Neural crest cell (in vitro differentiated cells): ENCODE data around the gene GGNBP2. TPM values are rescaled to one million over a fixed set of nuclear protein-coding genes. Genes with fewer than 3 reads are reported as not detected.
A peak's percentile ranks its signal among the peaks of the same experiment; 100 is the strongest.

Experiments used
- DNase-seq: peaks from one replicate; pipeline ENCODE4 v3.0.0; 2021; ENCODE audit warnings: low read depth, mixed read lengths, low spot score
- H3K27ac Mint-ChIP-seq: one replicate; pipeline ENCODE4 v1.8.0; 2021; ENCODE audit warnings: mild to moderate bottlenecking, mixed read lengths; ENCODE audit not compliant: unreplicated experiment
- H3K27me3 Mint-ChIP-seq: 2 replicates; pipeline ENCODE4 v1.8.0; 2021; ENCODE audit warnings: low read depth, mild to moderate bottlenecking, mixed read lengths
- H3K36me3 Mint-ChIP-seq: 2 replicates; pipeline ENCODE4 v1.8.0; 2021; ENCODE audit warnings: low read depth, mild to moderate bottlenecking, mixed read lengths
- H3K4me1 Mint-ChIP-seq: 2 replicates; pipeline ENCODE4 v1.8.0; 2021; ENCODE audit warnings: mixed read lengths
- H3K4me3 Mint-ChIP-seq: one replicate; pipeline ENCODE4 v1.8.0; 2021; ENCODE audit warnings: mild to moderate bottlenecking, mixed read lengths
- H3K9me3 Mint-ChIP-seq: 2 replicates; pipeline ENCODE4 v1.8.0; 2021; ENCODE audit warnings: mixed read lengths
- CTCF ChIP-seq: fragments of 200-600 bp; sonication (generic); conservative IDR thresholded peaks from 2 replicates; pipeline ENCODE4 v1.5.0; 2021; ENCODE audit warnings: antibody characterized with exemption, mild to moderate bottlenecking
- total RNA-seq: library from RNA; stranded (reverse); gene quantifications from 2 replicates; pipeline ENCODE4 v1.2.1, GENCODE V29; 2021

Gene GGNBP2
- total RNA-seq, 1 donor from 2014 or later: 71.8 TPM

GRCh38 chr17:36608794-36609497 is 64.2 kb downstream of the GGNBP2 start:
- no peaks in the 10 kb centered on the region for H3K36me3 Mint-ChIP-seq
- peaks cover 15% of the 10 kb centered on the region for H3K4me1 Mint-ChIP-seq
- H3K9me3 Mint-ChIP-seq: no peaks in the 10 kb centered on the region
- no peak overlapping the region for H3K27ac Mint-ChIP-seq
- DNase-seq: peak; percentile 22
- H3K4me3 Mint-ChIP-seq: no peak overlapping the region
- peak; percentile 55 for TF ChIP-seq CTCF
- no peaks in the 10 kb centered on the region for H3K27me3 Mint-ChIP-seq

- DNase-seq: no peak
- no peaks in the 10 kb centered on the region for H3K27me3 Mint-ChIP-seq
Observed at GRCh38 chr17:36609498-36609862, 64.8 kb downstream of the GGNBP2 start.

GRCh38 chr17:36610474-36610873 is 65.8 kb downstream of the GGNBP2 start:
- Mint-ChIP-seq H3K9me3 (no peaks in the 10 kb centered on the region), H3K4me3 (no peak overlapping the region), H3K27ac (no peak overlapping the region), H3K4me1 (peaks cover 6% of the 10 kb centered on the region), H3K36me3 (no peaks in the 10 kb centered on the region), H3K27me3 (no peaks in the 10 kb centered on the region)
- DNase-seq: no peak
- TF ChIP-seq CTCF: no peak

More at GRCh38 chr17:36609498-36609862, 64.8 kb downstream of the GGNBP2 start:
- TF ChIP-seq CTCF: no peak
- H3K27ac Mint-ChIP-seq: no peak overlapping the region
- H3K4me1 Mint-ChIP-seq: peaks cover 10% of the 10 kb centered on the region
- H3K4me3 Mint-ChIP-seq: peak overlapping the region; percentile 34
- no peaks in the 10 kb centered on the region for H3K9me3 Mint-ChIP-seq
- no peaks in the 10 kb centered on the region for H3K36me3 Mint-ChIP-seq

- no peaks in the 10 kb centered on the region for H3K9me3 Mint-ChIP-seq
- no peak overlapping the region for H3K4me3 Mint-ChIP-seq
- no peaks in the 10 kb centered on the region for H3K27me3 Mint-ChIP-seq
- H3K36me3 Mint-ChIP-seq: no peaks in the 10 kb centered on the region
- no peaks in the 10 kb centered on the region for H3K4me1 Mint-ChIP-seq
- no peak for DNase-seq
- TF ChIP-seq CTCF: no peak
- no peak overlapping the region for H3K27ac Mint-ChIP-seq
Observed at GRCh38 chr17:36611345-36612072, 66.8 kb downstream of the GGNBP2 start.

GRCh38 chr17:36612323-36612722 is 67.6 kb downstream of the GGNBP2 start:
- Mint-ChIP-seq H3K4me3 (no peak overlapping the region), H3K27ac (no peak overlapping the region), H3K36me3 (no peaks in the 10 kb centered on the region), H3K9me3 (no peaks in the 10 kb centered on the region), H3K27me3 (no peaks in the 10 kb centered on the region), H3K4me1 (no peaks in the 10 kb centered on the region)
- no peak for TF ChIP-seq CTCF
- DNase-seq: no peak
